Heart left ventricle (tissue), 16 donors: Measurements from ENCODE around the gene OR2H2. TPM values are rescaled to one million over a fixed set of nuclear protein-coding genes. Genes with fewer than 3 reads are reported as not detected.

ENCODE experiments used
- ATAC-seq, 4 donors: fragments of 200-7000 bp; cut with Tn5 transposase; one replicate each; pipeline ENCODE4 v1.9.1; 2020 to 2022; ENCODE audit warnings: moderate library complexity in 4 of 4, mild to moderate bottlenecking in 3 of 4, moderate number of reproducible peaks in 1 of 4
- DNase-seq, 5 donors: peaks; one replicate each; pipeline ENCODE4 v3.0.0-alpha.2; 2020
- H3K27ac ChIP-seq, 12 donors: fragments of 200-600 bp; sonication (generic) in 4 of 12; one replicate each; pipeline versions ENCODE4 v1.5.0 to v1.8.0; 2016 to 2022; ENCODE audit warnings: mild to moderate bottlenecking in 2 of 12
- H3K27me3 ChIP-seq, 9 donors: fragments of 200-600 bp; sonication (generic) in 2 of 9; one replicate each; pipeline versions ENCODE4 v1.5.1 to v1.8.0; 2016 to 2022; ENCODE audit warnings: mild to moderate bottlenecking in 3 of 9
- H3K36me3 ChIP-seq, 9 donors: fragments of 200-600 bp; sonication (generic) in 2 of 9; one replicate each; pipeline versions ENCODE4 v1.5.0 to v1.8.0; 2018 to 2022; ENCODE audit warnings: mild to moderate bottlenecking in 2 of 9
- H3K4me1 ChIP-seq, 12 donors: fragments of 200-600 bp; sonication (generic) in 4 of 12; one replicate each; pipeline versions ENCODE4 v1.5.0 to v1.8.0; 2016 to 2022; ENCODE audit warnings: mild to moderate bottlenecking in 3 of 12
- H3K4me3 ChIP-seq, 12 donors: fragments of 200-600 bp; sonication (generic) in 4 of 12; one replicate each; pipeline versions ENCODE4 v1.5.0 to v1.8.0; 2017 to 2022; ENCODE audit warnings: mild to moderate bottlenecking in 9 of 12, moderate library complexity in 4 of 12
- H3K9me3 ChIP-seq, 12 donors: fragments of 200-600 bp; sonication (generic) in 4 of 12; one replicate each; pipeline versions ENCODE4 v1.5.0 to v1.8.0; 2016 to 2022; ENCODE audit warnings: mild to moderate bottlenecking in 1 of 12
- CTCF ChIP-seq, 12 donors: fragments of 200-600 bp; sonication (generic) in 4 of 12; IDR thresholded peaks; one replicate each; pipeline versions ENCODE4 v1.5.0 to v1.8.0; 2018 to 2022; ENCODE audit warnings: antibody characterized with exemption in 12 of 12, mild to moderate bottlenecking in 5 of 12
- POLR2A ChIP-seq, 2 donors: fragments of 450-650 bp; IDR thresholded peaks; one replicate each; pipeline ENCODE4 v1.6.1; 2017; ENCODE audit warnings: antibody characterized with exemption in 2 of 2, mild to moderate bottlenecking in 2 of 2, moderate library complexity in 2 of 2
- WGBS, 4 donors: extraction: QIAGEN DNeasy Blood & Tissue Kit in 2 of 4; methylation state at CpG; one replicate each; pipeline versions ENCODE4 v1.1.5 to v1.1.7; 2013 to 2018; 5-methylcytosine and 5-hydroxymethylcytosine counted together
- intact Hi-C, 10 donors: fragments of 100-400 bp; cut with DNase I; formaldehyde crosslinking; loops; one replicate each; pipeline versions ENCODE4 v1.11.1 to v1.14.2; 2022
- polyA plus RNA-seq, 2 donors: library from polyadenylated mRNA; stranded (reverse); fragments of 200-250 nt; gene quantifications; one replicate each; pipeline ENCODE4 v1.2.3, GENCODE V29; 2013
- total RNA-seq, 9 donors: library from RNA; depleted of rRNA in 2 of 9; stranded (reverse); fragments of >200 nt in 2 of 9; fragmentation: NEBNext Ultra II Directional in 3 of 9; extraction: Animal tissue kit (Norgen Biotek cat#: 25700) in 3 of 9; gene quantifications; one replicate each; pipeline versions ENCODE4 v1.1.0 to v1.2.4, GENCODE V29; 2016 to 2023
- donor health status: ischemic (EF 13 %, LVEDD 7.1; RV severe dilation, severe dysfunction).
- donor health status: healthy with polysubstance abuse.
- donor health status: DM: no; HTN: yes; CAD: no.
- donor health status: DM: no; HTN: no; CAD: no.
- donor health status: ischemic (EF 25% LVEDD 6.9; RV normal size, moderate dysfunction).
- donor health status: ischemic (EF 25% LVEDD 5.7; RV mildly dilated, moderate dysfunction).
- donor health status: healthy.
- donor health status: DM: yes; HTN: yes; CAD: no.
- donor health status: ischemic (EF 35%, LVEDD 5.7; RV mildly dilated, moderate dysfunction).
- donor health status: nonischemic (EF 11% LVEDD 7.7; RV severe dilation, severe dysfunction).
- donor health status: DM: yes; HTN: yes; CAD: no.
- donor health status: PGD.
- donor health status: ischemic (EF 29% LVEDD 5.4; RV normal size, mild dysfunction).
- donor health status: nonischemic (EF 23%, LVEDD 6.1; RV moderate dilation, normal function).

Gene OR2H2
- total and polyA plus RNA-seq, 11 donors, result not detected

- intact Hi-C loops, result no loop called here
- peaks cover 0 to 6% (median 0%) of the 10 kb centered on the region in 9 donors for H3K27me3 ChIP-seq
- TF ChIP-seq POLR2A (IDR thresholded peaks at IDR 0.05) (peak in 1 of 2 donors; percentile 73), CTCF (IDR thresholded peaks at IDR 0.05) (no peak)
Observed at GRCh38 chr6:29632789-29633533, 48.0 kb downstream of the OR2H2 start, which contains the start of gene GABBR1. Gene GABBR1, minus strand, starts transcription at chr6:29633183. Its CDS starts 798 bp downstream, at chr6:29632385.

GRCh38 chr6:29633534-29633905 is 48.6 kb downstream of the OR2H2 start:
- no peaks in the 10 kb centered on the region for H3K9me3 ChIP-seq
- peaks cover 0 to 37% (median 22%) of the 10 kb centered on the region in 12 donors for H3K4me1 ChIP-seq
- no peak for DNase-seq
- no peak for TF ChIP-seq POLR2A (IDR thresholded peaks at IDR 0.05)
- no peak for TF ChIP-seq CTCF (IDR thresholded peaks at IDR 0.05)
- H3K4me3 ChIP-seq, result peak overlapping the region; percentile 52 to 96 (median 72)
- intact Hi-C loops, result no loop called here
- peak overlapping the region in 10 of 12 donors; percentile 51 to 91 (median 75) for H3K27ac ChIP-seq
- ATAC-seq, result peak; percentile 2 to 11 (median 4)
- no peaks in the 10 kb centered on the region for H3K36me3 ChIP-seq
- 6 to 12% (median 7%) methylated on average over 9 of the region's 9 CpGs for WGBS, 4 donors
- H3K27me3 ChIP-seq, result peaks cover 0 to 6% (median 0%) of the 10 kb centered on the region in 9 donors

More at GRCh38 chr6:29632789-29633533, 48.0 kb downstream of the OR2H2 start, which contains the start of gene GABBR1:
- peak within 1 kb of the TSS in 11 of 12 donors; percentile 51 to 91 (median 74) for H3K27ac ChIP-seq
- peak within 1 kb of the TSS; percentile 52 to 96 (median 72) for H3K4me3 ChIP-seq
- H3K36me3 ChIP-seq, result no peaks in the 10 kb centered on the region
- WGBS, 4 donors, result 0 to 1% (median 1%) methylated on average over 41 to 57 of the region's 57 CpGs
- no peaks in the 10 kb centered on the region for H3K9me3 ChIP-seq
- H3K4me1 ChIP-seq, result peaks cover 0 to 41% (median 26%) of the 10 kb centered on the region in 12 donors
- peak; percentile 90 to 91 (median 91) for DNase-seq
- ATAC-seq, result peak; percentile 81 to 97 (median 93)

GRCh38 chr6:29637247-29637646 is 52.3 kb downstream of the OR2H2 start:
- no peaks in the 10 kb centered on the region for H3K9me3 ChIP-seq
- 84 to 97% (median 93%) methylated on average over 9 of the region's 9 CpGs for WGBS, 4 donors
- peaks cover 0 to 16% (median 0%) of the 10 kb centered on the region in 12 donors for H3K4me1 ChIP-seq
- H3K4me3 ChIP-seq, result no peak overlapping the region
- no peaks in the 10 kb centered on the region for H3K27me3 ChIP-seq
- intact Hi-C loops, result no loop called here
- TF ChIP-seq CTCF (IDR thresholded peaks at IDR 0.05), result no peak
- no peaks in the 10 kb centered on the region for H3K36me3 ChIP-seq
- no peak for ATAC-seq
- no peak for DNase-seq
- no peak overlapping the region for H3K27ac ChIP-seq

Other genes with a start within 250 kb of the OR2H2 start
- gene OR5V1, start 216.3 kb upstream of the OR2H2 start, total RNA-seq, result not detected
- not detected for gene OR5V1, start 216.3 kb upstream of the OR2H2 start, polyA plus RNA-seq
- gene OR12D3, start 209.8 kb upstream of the OR2H2 start, total RNA-seq, result not detected
- not detected for gene OR12D3, start 209.8 kb upstream of the OR2H2 start, polyA plus RNA-seq
- gene OR12D2, start 189.5 kb upstream of the OR2H2 start, total RNA-seq, result not detected
- not detected for gene OR12D2, start 189.5 kb upstream of the OR2H2 start, polyA plus RNA-seq
- gene OR12D1, start 170.2 kb upstream of the OR2H2 start, total RNA-seq, result not detected
- gene OR12D1, start 170.2 kb upstream of the OR2H2 start, polyA plus RNA-seq, result not detected
- not detected for gene OR10C1, start 145.8 kb upstream of the OR2H2 start, total RNA-seq
- not detected for gene OR10C1, start 145.8 kb upstream of the OR2H2 start, polyA plus RNA-seq
- not detected for gene OR11A1, start 128.1 kb upstream of the OR2H2 start, total RNA-seq
- not detected for gene OR11A1, start 128.1 kb upstream of the OR2H2 start, polyA plus RNA-seq
- not detected for gene OR2H1, start 128.0 kb upstream of the OR2H2 start, total RNA-seq
- not detected for gene OR2H1, start 128.0 kb upstream of the OR2H2 start, polyA plus RNA-seq
- not detected for gene MAS1L, start 97.2 kb upstream of the OR2H2 start, total RNA-seq
- gene MAS1L, start 97.2 kb upstream of the OR2H2 start, polyA plus RNA-seq, result not detected
- gene UBD, start 25.4 kb upstream of the OR2H2 start, total RNA-seq, result 10 to 100 TPM in 2 of 9 donors, under 1 TPM in 1, not detected in 6; 0.26 to 61.7 (median 11.6) TPM
- gene UBD, start 25.4 kb upstream of the OR2H2 start, polyA plus RNA-seq, result under 1 TPM in 1 of 2 donors, not detected in 1; 0.21 TPM
- gene GABBR1, start 48.1 kb downstream of the OR2H2 start, total RNA-seq, result 10 to 100 TPM; 11.6 to 30.8 (median 18.1) TPM
- gene GABBR1, start 48.1 kb downstream of the OR2H2 start, polyA plus RNA-seq, result 10 to 100 TPM; 11.7 to 25.4 TPM
- gene MOG, start 72.0 kb downstream of the OR2H2 start, total RNA-seq, result 1 to 10 TPM in 8 of 9 donors, under 1 TPM in 1; 0.50 to 7.4 (median 2.7) TPM
- 1 to 10 TPM in 1 of 2 donors, under 1 TPM in 1; 0.19 to 2.9 TPM for gene MOG, start 72.0 kb downstream of the OR2H2 start, polyA plus RNA-seq
- gene ZFP57, start 96.0 kb downstream of the OR2H2 start, total RNA-seq, result 10 to 100 TPM in 1 of 9 donors, 1 to 10 TPM in 1, under 1 TPM in 1, not detected in 6; 0.75 to 18.1 (median 4.8) TPM
- under 1 TPM in 1 of 2 donors, not detected in 1; 0.06 TPM for gene ZFP57, start 96.0 kb downstream of the OR2H2 start, polyA plus RNA-seq
- 100 to 1,000 TPM in 1 of 9 donors, 10 to 100 TPM in 8; 23.1 to 228 (median 34.7) TPM for gene HLA-F, start 138.3 kb downstream of the OR2H2 start, total RNA-seq
- gene HLA-F, start 138.3 kb downstream of the OR2H2 start, polyA plus RNA-seq, result 10 to 100 TPM; 44.2 to 44.6 TPM
- gene HLA-G, start 242.7 kb downstream of the OR2H2 start, total RNA-seq, result under 1 TPM in 3 of 9 donors, not detected in 6; 0.23 to 0.77 (median 0.64) TPM
- gene HLA-G, start 242.7 kb downstream of the OR2H2 start, polyA plus RNA-seq, result under 1 TPM in 1 of 2 donors, not detected in 1; 0.24 TPM